Activated CD4-positive, alpha-beta T cell treated with anti-CD3 and anti-CD28 coated beads, Interleukin-2, amount 50 U/mL, for 24 hours (primary cell): ENCODE results near the gene CNIH4.
"Not testable (repeated sequence)": the region's sequence is repeated elsewhere in the genome, so short reads cannot be mapped to it uniquely, and the experiment has no call there.

Source experiments
- DNase-seq, 2 donors: peaks; one replicate each; pipeline ENCODE4 v3.0.0-alpha.2; 2020; ENCODE audit warnings: low read depth in 1 of 2, low spot score in 1 of 2

CNIH4 gene

DNA sequence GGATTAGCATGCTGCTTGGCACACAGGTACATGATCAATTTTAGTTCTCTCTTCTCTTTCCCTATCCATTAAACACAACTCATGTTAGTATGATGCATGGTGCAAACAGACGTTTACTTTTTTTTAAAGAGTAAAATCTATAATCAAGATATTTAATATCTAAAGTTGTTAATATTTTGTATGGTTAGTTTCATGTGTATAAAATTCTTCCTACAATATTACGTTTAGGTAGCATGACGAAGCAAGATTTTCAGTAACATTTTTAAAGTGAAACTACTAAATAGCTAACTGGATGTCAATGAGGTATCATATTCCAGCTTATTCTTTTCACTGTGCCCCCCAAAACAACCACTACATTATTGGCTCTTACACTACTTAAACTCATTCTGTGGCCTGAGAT, 36.6 kb downstream of the CNIH4 start:
- DNase-seq, result no peak

DNA sequence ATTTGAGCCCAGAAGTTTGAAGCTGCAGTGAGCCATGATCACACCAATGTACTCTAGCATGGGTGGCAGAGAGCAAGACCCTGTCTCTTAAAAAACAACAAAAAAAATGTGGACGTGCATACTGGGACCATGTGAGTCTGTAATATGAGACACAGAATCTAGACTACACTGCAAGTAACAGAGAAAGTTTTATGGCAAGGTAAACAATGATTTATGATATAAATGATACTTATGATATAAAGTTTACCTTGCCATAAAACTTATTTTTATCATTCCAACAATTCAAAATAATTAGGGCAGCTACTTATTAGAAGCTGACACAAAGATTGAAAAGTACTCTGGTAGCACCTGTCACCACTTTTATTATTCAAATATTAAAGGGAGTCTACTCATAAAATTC, 43.2 kb downstream of the CNIH4 start:
- no peak for DNase-seq

DNA sequence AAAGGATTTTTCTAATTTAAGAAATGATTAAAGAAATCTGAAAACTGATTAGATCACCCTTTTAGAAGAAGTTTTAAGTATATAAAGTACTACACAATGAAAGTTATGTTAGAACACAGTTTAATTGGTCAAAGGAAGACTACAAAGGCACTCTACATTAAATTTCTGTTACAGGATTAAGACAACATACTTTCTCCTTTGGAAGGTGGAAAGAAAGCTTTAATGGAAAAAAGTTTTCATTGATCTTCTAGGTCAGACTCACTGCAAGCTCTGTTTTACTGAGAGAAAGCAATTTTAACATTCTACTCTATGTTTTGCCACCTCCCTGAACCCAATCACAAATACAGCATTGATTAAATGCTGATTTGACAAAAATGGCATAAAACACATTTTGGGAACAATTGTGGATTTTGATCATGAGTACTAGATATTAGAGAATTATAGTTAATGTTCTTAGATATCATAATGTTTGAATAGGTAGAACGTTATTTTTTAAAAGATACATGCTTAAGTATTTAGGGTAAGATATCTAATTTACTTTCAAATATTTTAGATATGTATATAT, 45.9 kb downstream of the CNIH4 start:
- no peak for DNase-seq

DNA sequence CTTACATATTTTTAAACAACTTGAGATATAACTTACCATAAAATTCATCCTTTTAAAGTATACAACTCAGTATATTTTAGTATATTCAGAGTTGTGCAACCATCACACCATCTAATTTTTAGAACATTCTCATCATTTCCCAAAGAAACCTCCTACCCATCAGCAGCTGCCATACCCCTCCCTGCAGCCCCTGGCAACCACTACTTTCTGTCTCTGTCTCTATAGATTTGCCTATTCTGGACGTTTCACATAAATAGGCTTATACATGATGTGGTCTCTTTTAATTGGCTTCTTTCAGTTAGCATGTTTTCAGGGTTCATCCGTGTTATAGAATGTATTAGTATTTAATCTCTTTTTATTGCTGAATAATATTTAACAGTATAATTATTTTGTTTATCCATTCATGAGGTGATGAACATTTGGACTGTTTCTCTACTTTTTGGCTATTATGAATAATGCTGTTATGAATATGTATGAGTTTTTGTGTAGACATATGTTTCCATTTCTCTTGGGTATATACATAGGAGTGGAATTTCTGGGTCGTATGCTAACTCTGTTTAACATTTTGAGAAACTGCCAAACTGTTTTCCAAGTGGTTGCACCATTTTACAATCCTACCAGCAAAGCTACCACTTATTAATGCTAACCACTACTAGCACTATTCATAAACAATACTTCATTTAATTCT, 48.4 kb downstream of the CNIH4 start:
- no peak for DNase-seq

- no peak for DNase-seq
Measured at GRCh38 chr1:224405604-224405970, 48.9 kb downstream of the CNIH4 start.

GRCh38 chr1:224406216-224406615, 49.5 kb downstream of the CNIH4 start:
- no peak for DNase-seq

GRCh38 chr1:224407571-224408293, 51.1 kb downstream of the CNIH4 start:
- DNase-seq, result no peak

DNA sequence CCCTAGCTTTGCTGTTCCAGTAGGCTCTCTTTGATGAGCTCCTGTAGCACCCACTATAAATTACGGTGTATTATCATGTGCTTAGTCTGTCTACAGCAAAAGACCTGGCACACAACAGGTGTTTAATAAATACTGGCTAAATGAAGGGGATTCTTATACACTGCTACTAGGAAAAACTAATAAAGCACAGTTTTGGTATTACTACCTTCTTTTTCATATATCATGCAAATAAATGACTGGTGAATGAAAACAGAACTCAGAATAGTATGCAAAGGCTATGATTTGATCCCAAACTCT, 51.6 kb downstream of the CNIH4 start:
- no peak for DNase-seq

DNA sequence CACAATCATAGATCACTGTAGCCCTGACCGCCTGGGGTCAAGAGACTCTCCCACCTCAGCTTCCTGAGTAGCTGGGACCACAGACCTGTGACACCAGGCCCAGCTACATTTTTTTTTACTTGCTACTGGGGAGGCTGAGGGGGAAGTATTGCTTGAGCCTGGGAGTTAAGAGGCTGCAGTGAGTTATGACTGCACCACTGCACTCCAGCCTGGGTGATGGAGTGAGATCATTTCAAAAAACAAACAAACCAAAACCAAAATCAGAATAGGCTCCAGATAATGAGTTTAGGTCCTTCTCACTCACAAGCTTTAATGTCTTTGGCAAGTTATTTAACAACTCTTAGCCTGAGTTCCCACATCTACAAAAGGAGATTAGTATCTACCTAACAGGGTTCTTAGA, 55.1 kb downstream of the CNIH4 start:
- no peak for DNase-seq

GRCh38 chr1:224420106-224420505, 63.4 kb downstream of the CNIH4 start:
- DNase-seq, result no peak

- no peak for DNase-seq
Measured at GRCh38 chr1:224425279-224425884, 68.7 kb downstream of the CNIH4 start.

DNA sequence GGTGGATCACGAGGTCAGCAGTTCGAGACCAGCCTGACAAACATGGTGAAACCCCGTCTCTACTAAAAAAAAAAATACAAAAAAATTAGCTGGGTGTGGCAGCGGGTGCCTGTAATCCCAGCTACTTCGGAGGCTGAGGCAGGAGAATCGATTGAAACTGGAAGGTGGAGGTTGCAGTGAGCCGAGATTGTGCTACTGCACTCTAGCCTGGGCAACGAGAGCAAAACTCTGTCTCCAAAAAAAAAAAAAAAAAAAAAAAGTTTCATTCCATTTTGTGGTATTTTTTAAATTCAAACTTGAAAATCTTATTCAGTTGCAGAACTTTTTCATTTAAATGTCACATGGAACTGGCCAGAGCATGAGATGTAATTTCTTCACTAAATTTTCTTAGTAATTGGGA, 70.2 kb downstream of the CNIH4 start:
- not testable (repeated sequence) for DNase-seq

GRCh38 chr1:224427346-224427745, 70.7 kb downstream of the CNIH4 start:
- DNase-seq, result no peak

- not testable (repeated sequence) for DNase-seq
Measured at GRCh38 chr1:224428713-224429112, 72.0 kb downstream of the CNIH4 start.
